WTC11 (cell line): ENCODE measurements around the gene GNS.

ENCODE experiments used
- CREB1 ChIP-seq: sonication (generic); formaldehyde crosslinking; IDR thresholded peaks from 2 replicates; pipeline ENCODE4 v1.8.0; 2023; ENCODE audit warnings: mild to moderate bottlenecking, missing genetic modification reagents
- JUN ChIP-seq: sonication (generic); formaldehyde crosslinking; IDR thresholded peaks from 2 replicates; pipeline ENCODE4 v1.8.0; 2023; ENCODE audit warnings: mild to moderate bottlenecking, missing genetic modification reagents
- PRDM15 ChIP-seq: sonication (generic); formaldehyde crosslinking; IDR thresholded peaks from 2 replicates; pipeline ENCODE4 v1.8.0; 2022; ENCODE audit warnings: missing genetic modification reagents
- SMAD3 ChIP-seq: sonication (generic); formaldehyde crosslinking; IDR thresholded peaks from 2 replicates; pipeline ENCODE4 v1.8.0; 2022; ENCODE audit warnings: missing genetic modification reagents, mild to moderate bottlenecking, borderline replicate concordance
- USF1 ChIP-seq: sonication (generic); formaldehyde crosslinking; IDR thresholded peaks from 2 replicates; pipeline ENCODE4 v1.8.0; 2022; ENCODE audit warnings: mild to moderate bottlenecking, missing genetic modification reagents
- ZNF121 ChIP-seq: sonication (generic); formaldehyde crosslinking; IDR thresholded peaks from 2 replicates; pipeline ENCODE4 v1.8.0; 2023; ENCODE audit warnings: missing genetic modification reagents
- ZNF138 ChIP-seq: sonication (generic); formaldehyde crosslinking; conservative IDR thresholded peaks from 2 replicates; pipeline ENCODE4 v1.8.1; 2022; ENCODE audit warnings: mild to moderate bottlenecking, moderate library complexity, missing genetic modification reagents
- ZNF317 ChIP-seq: sonication (generic); formaldehyde crosslinking; IDR thresholded peaks from 2 replicates; pipeline ENCODE4 v1.8.1; 2023; ENCODE audit warnings: low read depth, mild to moderate bottlenecking, moderate library complexity, missing genetic modification reagents, borderline replicate concordance
- ZNF416 ChIP-seq: fragments of 250-450 bp; sonication (Bioruptor Pico); IDR thresholded peaks from 2 replicates; pipeline ENCODE4 v1.9.0; 2021; ENCODE audit warnings: mild to moderate bottlenecking, inconsistent platforms
- TF ChIP-seq, protein P1 (sequence below): fragments of 200-600 bp; IDR thresholded peaks from 2 replicates; pipeline ENCODE4 v1.8.0; 2022; ENCODE audit warnings: antibody characterized with exemption
- TF ChIP-seq, protein P2 (sequence below): fragments of 250-450 bp; sonication (Bioruptor Pico); IDR thresholded peaks from 2 replicates; pipeline ENCODE4 v2.1.2; 2022; ENCODE audit warnings: mild to moderate bottlenecking, moderate library complexity

DNA sequence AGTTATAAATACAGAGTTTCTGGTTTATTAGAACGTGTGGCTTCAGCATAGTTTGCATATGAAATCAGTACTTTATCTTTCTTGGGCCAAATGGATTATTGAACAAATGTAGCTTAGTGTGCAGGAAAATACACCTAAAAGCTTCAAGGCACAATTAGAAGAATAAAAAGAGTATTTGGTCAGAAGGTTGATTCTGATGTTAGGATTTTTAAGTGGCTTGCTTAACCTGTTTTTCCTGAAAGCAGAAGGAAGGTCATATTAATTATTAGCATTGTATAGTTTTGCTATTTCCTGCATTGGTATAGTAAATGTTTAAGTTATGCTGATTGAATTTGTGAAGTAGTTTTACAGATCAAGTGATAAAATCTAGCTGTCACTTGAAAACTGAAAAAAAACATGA is 31.0 kb upstream of the GNS start:
- TF ChIP-seq, protein P1, sequence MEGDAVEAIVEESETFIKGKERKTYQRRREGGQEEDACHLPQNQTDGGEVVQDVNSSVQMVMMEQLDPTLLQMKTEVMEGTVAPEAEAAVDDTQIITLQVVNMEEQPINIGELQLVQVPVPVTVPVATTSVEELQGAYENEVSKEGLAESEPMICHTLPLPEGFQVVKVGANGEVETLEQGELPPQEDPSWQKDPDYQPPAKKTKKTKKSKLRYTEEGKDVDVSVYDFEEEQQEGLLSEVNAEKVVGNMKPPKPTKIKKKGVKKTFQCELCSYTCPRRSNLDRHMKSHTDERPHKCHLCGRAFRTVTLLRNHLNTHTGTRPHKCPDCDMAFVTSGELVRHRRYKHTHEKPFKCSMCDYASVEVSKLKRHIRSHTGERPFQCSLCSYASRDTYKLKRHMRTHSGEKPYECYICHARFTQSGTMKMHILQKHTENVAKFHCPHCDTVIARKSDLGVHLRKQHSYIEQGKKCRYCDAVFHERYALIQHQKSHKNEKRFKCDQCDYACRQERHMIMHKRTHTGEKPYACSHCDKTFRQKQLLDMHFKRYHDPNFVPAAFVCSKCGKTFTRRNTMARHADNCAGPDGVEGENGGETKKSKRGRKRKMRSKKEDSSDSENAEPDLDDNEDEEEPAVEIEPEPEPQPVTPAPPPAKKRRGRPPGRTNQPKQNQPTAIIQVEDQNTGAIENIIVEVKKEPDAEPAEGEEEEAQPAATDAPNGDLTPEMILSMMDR: no peak
- no peak for TF ChIP-seq ZNF416
- no peak for TF ChIP-seq ZNF138
- no peak for TF ChIP-seq JUN (CRISPR knock-in tag)
- TF ChIP-seq, protein P2, sequence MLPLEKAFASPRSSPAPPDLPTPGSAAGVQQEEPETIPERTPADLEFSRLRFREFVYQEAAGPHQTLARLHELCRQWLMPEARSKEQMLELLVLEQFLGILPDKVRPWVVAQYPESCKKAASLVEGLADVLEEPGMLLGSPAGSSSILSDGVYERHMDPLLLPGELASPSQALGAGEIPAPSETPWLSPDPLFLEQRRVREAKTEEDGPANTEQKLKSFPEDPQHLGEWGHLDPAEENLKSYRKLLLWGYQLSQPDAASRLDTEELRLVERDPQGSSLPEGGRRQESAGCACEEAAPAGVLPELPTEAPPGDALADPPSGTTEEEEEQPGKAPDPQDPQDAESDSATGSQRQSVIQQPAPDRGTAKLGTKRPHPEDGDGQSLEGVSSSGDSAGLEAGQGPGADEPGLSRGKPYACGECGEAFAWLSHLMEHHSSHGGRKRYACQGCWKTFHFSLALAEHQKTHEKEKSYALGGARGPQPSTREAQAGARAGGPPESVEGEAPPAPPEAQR (CRISPR knock-in tag): no peak
- no peak for TF ChIP-seq ZNF317 (CRISPR knock-in tag)
- no peak for TF ChIP-seq PRDM15 (CRISPR knock-in tag)
- TF ChIP-seq ZNF121 (CRISPR knock-in tag): no peak
- TF ChIP-seq CREB1 (CRISPR knock-in tag): no peak
- TF ChIP-seq SMAD3: no peak
- TF ChIP-seq USF1 (CRISPR knock-in tag): no peak
